Measurements from ENCODE around the gene GRAP. TPM values are rescaled to one million over a fixed set of nuclear protein-coding genes. Genes with fewer than 3 reads are reported as not detected.
"Not testable (repeated sequence)": the region's sequence is repeated elsewhere in the genome, so short reads cannot be mapped to it uniquely, and the experiment has no call there.

Gene GRAP
- total RNA-seq, 1 experiment from 2014 or later, result 5.2 TPM

DNA sequence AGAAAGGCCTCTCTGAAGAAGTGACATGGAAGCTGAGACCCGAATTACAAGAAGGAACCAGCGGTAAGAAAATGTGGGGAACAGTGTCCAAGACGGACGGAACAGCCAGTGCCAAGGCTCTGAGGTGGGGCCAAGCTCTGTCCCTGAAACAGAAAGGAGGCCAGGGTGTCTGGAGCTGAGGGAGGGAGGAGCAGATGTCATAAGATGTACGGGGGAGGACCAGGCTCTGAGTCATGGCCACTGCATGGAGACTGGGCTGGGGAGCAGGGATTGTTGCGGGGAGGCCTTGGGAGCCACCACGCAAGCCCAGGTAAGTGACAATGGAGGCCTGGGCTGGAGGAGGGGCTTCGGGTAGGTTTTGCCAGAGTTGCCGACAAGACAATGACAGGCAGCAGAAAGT, 2.1 kb downstream of the GRAP start:
- in situ Hi-C loops (cut with HindIII; ENCODE audit: low sequenced_read_pairs); DNase-seq (ENCODE audit: low spot score): not testable (repeated sequence)

DNA sequence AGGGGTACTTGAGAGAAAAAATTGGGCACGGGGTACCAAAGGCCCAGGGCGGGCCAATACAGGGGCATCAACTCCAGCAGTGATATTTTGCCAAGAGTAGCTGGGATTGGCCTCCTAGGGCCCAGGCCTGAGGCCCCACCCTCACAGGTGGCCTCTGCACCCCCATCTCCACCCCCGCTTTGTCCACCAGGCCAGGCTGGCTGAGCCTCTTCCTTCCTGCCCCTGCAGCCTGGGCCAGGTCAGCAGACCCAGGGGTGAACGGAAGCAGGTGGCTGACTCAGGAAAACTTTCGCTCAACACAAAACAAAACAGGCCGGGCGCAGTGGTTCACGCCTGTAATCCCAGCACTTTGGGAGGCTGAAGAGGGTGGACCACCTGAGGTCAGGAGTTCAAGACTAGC, 3.7 kb downstream of the GRAP start:
- DNase-seq (ENCODE audit: low spot score); in situ Hi-C loops (cut with HindIII; ENCODE audit: low sequenced_read_pairs): not testable (repeated sequence)

DNA sequence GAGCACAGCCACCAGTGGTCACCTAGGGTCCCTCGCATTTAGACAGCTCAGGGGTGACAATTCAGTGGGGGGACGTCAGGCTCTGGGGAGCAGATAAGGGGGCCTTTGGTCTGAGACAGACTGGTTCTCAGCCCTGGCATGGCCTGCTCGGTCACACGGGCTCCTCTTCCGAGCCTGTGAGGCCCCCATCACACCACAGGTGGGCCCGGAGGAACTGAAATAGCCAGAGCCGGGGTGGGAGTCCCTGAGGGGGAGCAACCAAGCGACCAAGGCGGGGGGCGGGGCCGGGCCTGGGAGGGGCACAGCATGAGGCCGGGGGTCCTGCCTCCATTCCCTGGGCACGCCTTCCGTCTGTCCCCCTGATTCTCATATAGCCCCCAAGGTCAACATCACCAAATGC, 4.4 kb downstream of the GRAP start:
- in situ Hi-C loops (cut with HindIII; ENCODE audit: low sequenced_read_pairs); DNase-seq (ENCODE audit: low spot score): not testable (repeated sequence)

DNA sequence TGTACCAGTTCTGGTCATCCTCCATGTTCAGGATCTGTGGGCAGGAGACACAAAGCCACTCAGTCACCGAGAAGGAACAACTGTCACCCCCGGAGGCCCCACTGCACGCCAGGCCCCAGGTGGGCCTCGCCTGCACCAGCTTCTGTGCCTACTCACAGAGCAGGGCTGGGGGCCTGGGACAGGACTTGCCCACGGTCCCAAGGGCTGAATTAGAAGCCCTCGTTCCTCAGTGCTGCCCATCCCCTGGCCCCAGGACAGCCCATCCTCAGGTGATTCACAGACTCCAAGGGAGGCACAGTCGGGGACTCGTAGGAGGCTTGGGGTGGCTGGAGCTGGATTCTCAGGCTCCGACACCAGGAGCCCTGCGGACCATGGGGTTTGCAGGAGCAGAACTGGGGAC, 4.9 kb downstream of the GRAP start:
- in situ Hi-C loops (cut with HindIII; ENCODE audit: low sequenced_read_pairs), result not testable (repeated sequence)

DNA sequence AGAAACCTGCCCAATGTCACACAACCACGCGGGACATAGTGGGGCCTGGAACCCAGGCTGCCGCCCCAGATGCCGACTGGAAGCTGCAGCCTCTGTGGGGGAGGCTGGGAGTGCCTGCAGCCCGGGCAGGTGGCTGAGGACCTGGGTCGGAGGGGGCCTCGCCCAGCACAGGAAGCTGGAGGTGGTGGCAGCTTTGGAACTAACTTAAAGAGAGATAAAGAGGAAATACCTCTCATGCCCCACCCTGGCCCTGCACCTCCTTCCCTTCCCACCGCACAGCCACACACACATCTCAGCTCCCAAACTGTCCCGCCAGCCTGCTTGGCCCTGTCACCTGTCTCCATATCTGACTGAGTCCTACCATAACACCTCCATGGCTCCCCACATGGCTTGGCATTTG, 6.4 kb downstream of the GRAP start:
- DNase-seq (ENCODE audit: low spot score); in situ Hi-C loops (cut with HindIII; ENCODE audit: low sequenced_read_pairs): not testable (repeated sequence)

More for the DNA sequence above, 4.9 kb downstream of the GRAP start:
- DNase-seq (ENCODE audit: low spot score), result not testable (repeated sequence)

DNA sequence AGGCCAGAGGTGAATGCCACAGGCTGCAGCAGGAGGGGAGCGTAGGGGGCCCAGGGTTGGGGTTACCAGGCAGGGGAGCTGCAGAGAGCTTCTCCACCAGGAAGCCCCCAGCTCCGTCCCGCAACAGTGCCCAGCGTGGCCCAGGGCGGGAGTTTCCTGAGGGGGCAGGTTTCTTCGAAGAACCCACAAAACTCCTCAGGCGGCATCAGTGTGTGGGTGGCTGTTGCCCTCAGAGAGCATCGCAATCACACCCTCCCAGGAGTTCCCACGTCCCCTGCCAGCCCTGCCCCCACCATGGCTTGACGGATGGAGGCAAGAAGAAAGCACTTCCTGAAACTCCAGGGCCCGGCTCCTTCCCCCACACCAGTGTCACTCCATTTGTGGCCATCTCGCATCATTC, 8.0 kb downstream of the GRAP start:
- in situ Hi-C loops (cut with HindIII; ENCODE audit: low sequenced_read_pairs); DNase-seq (ENCODE audit: low spot score): not testable (repeated sequence)

DNA sequence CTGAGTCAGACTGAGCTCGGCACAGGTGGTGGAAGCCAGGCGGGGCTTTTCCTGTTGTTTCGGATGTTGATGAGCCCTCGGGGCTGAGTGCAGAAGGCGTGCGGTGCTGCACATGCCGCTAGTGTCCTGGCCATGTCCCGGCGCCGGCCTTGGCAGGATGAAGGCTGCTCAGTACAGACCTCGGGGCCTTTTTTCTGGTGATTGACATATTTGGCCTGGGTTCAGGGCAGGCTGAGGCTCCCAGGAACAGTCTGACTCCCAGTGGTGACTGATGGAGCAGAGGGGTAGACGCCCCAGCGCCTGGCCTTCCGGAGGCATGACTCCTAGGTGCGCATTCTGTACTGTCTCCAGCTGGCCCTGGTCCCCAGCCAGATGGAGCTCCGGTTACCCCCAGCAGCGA, 8.8 kb downstream of the GRAP start:
- in situ Hi-C loops (cut with HindIII; ENCODE audit: low sequenced_read_pairs); DNase-seq (ENCODE audit: low spot score): not testable (repeated sequence)

DNA sequence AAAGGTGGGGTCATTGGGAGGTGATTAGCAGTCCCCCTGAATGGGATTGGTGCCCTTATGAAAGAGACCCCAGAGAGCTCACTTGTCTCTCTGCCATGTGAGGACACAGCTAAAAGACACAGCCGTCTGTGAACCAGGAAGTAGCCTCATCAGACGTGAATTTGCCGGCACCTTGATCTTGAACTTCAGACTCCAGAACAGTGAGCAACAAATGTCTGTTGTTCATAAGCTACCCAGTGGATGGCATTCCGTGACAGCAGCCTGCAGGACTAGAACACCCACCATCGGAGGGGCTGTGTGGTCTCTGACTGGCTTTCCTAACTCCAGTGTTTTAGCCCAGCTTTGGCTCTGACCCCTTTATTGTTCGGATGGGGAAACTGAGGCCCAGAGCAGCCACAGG, 9.2 kb downstream of the GRAP start:
- DNase-seq (ENCODE audit: low spot score); in situ Hi-C loops (cut with HindIII; ENCODE audit: low sequenced_read_pairs): not testable (repeated sequence)

DNA sequence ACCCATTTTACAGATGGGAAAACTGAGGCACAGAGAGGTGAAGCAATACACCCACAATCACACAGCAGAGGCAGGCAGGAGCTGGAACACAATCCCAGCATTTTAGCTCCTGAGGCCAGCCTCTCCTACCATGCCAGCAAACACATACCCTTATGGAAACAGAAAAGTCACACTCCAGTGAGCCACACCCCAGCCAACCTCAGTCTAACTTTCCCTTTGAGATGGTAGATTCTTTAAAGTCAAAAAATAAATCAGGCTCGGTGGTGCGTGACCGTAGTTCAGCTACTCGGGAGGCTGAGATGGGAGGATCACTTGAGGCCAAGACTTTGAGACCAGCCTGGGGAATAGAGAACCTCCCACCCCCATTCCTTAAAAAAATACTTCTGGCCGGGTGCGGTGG, 10.6 kb downstream of the GRAP start:
- in situ Hi-C loops (cut with HindIII; ENCODE audit: low sequenced_read_pairs); DNase-seq (ENCODE audit: low spot score): not testable (repeated sequence)

DNA sequence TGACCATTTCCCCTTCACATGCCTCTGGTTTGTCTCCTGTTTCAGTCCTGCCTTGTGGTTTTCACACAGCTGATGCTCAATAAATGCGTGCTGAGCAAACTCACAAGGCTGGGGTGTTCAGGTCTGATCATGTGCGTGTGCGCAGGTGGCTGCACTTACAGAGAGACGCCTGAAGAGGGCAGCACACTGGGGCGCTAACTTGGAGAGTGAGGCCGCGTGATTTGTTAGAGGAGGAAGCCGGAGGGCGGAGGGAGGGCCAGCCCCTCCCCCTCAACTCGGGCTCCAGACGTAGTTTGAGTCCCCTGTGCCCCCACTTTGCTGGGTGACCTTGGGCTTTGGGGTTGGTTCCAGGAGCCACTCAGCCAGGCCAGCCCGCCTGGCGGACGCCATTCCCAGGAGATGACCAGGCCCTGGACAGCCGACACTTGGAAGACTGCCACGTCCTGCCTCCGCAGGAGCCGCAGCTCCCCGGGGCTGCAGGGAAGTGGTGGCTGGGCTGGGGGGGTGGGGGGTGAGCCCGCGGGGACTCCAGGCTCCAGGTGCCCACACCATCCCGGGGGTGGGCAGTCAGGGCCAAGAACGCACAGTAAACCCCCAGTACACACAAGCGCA, 14.3 kb downstream of the GRAP start:
- DNase-seq (ENCODE audit: low spot score); in situ Hi-C loops (cut with HindIII; ENCODE audit: low sequenced_read_pairs): not testable (repeated sequence)

DNA sequence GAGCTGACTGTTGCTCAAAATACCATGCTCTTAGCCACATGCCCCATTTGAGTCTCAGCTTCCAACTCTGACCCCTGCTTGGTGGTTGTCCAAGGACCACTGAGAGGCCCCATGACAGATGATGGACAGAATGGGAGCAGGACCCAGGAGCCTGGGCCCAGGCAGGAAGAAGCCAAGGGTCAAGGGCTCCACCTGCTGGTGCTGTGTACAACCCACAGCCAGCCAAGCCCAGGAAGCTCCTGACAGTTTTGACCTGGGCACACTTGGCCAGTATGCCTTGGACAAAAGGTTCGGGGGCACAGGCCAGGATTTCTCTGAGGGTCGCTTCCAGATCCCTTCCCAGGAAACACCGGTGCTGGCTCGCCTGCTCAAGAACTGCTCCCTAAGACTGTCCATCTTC, 15.0 kb downstream of the GRAP start:
- DNase-seq (ENCODE audit: low spot score); in situ Hi-C loops (cut with HindIII; ENCODE audit: low sequenced_read_pairs): not testable (repeated sequence)

DNA sequence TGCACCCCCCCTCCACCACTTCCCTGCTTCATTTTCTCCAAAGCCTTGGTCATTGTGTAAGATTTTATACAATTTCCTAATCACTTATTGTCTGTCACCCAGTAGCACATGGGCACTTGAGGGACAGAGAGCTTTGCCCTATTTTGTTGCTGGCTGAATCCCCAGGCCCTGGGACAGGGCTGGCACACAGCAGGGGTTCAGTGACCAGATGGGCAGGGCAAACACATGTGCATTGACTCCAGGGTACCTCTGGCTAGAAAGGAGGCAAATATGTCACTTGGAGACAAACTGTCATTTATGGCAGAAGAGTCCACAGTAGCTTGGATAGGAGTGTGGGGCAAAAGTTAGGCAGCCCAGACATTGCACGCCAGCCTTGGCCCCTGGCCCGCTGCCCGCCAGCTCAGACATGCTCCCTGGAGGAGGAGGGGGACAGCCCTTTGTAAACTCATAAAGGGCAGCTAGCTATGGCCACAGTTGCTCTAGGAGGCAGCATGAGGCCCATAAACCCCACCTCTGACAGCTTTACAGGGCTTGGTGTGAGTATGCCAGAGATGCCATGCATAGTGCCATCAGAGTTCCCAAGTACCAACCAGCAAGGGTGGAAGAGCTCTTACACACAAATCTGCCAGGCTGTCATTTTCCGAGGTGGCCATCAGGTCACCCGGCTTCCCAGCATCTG, 15.8 kb downstream of the GRAP start:
- DNase-seq (ENCODE audit: low spot score); in situ Hi-C loops (cut with HindIII; ENCODE audit: low sequenced_read_pairs): not testable (repeated sequence)

DNA sequence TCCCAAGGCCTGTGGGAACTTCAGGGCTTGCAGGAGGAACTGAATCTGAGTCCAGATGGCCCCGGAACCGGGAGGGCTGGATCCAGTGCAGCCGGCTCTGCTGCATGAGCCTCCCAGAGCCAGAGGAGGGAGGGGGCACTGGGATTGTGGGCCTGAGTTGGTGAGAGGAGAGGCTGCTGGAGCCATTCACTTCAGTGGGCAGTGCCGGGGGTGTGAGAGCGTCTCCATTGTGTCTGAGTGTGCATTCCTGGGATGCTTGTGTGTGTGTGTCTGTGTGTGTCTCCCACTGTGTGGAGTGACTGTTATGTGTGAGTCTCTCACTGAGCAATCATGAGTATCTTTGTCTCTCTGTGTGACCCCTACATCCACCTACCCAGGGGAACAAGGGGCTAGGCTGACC, 17.0 kb downstream of the GRAP start:
- in situ Hi-C loops (cut with HindIII; ENCODE audit: low sequenced_read_pairs); DNase-seq (ENCODE audit: low spot score): not testable (repeated sequence)

DNA sequence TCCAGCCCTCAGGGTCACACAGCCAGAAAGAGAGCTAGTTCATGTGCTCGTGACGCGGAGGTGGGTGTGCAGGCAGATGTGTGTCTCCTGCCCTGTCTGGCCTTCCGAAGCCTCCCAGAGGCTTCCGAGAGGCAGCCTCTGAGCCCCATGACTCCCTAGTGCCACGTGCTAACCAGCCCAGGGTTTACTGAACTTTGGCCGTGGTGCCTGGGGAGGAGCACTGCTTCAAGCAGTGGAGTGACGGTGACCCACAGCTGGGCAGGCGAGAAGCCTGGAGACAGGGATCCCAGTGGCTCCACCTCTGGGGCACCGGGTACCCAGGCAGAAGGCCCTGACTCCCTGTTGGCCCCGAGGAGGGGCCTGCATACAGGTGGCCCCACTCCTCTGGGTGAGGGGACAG, 18.1 kb downstream of the GRAP start:
- in situ Hi-C loops (cut with HindIII; ENCODE audit: low sequenced_read_pairs); DNase-seq (ENCODE audit: low spot score): not testable (repeated sequence)

DNA sequence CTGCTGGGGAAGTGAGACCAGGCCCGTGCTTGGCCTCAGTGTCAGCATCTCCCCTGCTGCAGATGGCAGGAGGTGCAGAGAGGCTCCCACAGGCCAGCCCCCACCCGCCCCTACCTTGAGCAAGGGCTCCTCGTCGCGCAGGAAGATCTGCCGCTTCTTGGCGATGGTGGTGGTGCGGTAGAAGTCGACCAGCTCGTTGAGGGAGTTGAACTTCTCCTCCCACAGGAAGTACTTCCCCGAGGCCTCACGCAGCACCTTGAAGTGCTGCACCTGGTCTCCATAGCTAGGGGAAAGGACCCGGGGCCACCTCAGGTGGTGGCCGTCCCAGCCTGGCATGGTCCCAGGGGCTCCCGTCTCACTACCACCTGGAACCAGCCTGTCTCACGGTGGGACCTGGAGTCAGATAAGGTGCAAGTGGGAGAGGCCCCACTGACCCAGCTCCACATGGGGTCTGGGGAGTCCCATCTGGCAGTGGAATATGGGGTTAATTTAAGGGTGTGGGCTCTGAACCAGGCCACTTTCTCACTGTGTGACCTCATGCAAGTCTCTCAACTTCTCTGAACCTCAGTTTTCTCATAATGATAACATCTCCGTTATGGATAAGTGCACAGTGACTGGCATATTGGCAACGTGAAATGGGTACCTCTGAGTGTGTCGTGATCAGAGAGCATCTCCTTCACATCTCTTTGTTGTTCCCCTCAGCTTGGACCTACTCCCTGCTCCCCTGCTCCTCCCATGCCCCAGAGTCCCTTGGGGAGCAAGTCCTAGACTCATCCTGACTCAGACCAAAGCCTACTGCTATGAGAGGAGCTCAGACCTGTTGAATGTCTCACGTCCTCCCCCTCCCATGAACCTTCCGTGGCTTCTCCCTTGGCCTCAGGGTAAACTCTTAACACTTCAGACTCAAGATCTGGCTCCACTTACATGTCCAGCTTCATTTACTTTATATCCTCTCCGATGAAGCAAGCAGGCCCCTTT, 22.4 kb downstream of the GRAP start:
- in situ Hi-C loops (cut with HindIII; ENCODE audit: low sequenced_read_pairs), result no loop called here
- DNase-seq (ENCODE audit: low spot score), result no peak

DNA sequence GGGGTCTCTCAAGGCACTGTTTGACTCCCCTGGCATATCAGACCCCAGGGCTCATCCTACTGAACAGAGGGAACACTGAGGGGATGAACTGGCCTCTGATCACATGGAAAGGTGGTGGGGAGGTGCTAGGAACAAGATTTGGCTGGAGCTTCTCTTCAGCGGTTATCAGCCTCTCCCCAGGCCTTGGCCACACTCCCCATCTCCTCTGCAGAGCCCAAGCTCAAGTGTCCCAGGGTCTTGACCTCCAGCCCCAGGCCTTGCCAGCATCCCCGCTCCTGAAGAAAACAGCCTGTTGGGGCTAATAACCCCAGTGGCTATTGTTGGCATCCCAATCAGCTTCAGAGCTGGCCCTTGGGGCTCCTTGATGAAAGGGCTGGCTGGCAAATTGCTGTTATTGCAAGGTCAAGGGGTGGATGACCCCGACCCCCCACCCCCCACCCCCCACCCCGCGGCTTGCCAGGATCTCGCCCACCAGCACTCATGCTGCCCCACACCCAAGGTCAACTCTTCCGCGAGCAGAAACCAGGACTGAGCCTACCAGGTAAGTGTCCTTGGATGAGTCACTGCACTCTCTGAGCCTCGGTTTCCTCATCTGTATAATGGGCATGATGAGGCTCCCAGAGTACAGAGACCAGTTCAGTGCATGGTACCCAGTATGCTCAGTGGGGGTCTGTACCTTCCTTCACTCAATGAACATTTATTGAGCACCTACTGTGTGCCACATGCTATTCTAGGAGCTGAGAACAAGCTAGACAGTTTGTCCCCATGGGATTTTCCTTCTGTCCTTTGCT, 23.4 kb downstream of the GRAP start:
- in situ Hi-C loops (cut with HindIII; ENCODE audit: low sequenced_read_pairs), result no loop called here
- DNase-seq (ENCODE audit: low spot score), result no peak

DNA sequence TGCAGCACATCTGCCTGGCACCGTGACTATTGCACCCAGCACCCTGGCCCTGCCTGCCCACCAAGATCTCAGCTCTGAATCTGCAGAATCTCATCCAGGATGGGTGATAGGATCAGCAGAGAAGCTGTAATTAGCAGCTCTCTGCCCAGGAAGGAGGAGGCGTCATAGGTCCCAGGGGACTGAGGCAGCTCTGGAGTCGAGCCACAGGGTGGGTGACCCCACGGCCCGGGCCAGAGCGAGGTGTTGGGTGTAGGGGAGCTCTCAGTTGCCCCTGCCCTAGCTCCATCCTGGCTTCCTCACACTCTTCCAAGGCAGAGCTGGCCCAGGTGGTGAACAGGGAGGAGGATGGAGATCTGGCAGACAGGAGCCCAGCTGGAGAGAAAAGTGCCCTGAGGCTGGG, 24.0 kb downstream of the GRAP start:
- in situ Hi-C loops (cut with HindIII; ENCODE audit: low sequenced_read_pairs), result no loop called here

DNA sequence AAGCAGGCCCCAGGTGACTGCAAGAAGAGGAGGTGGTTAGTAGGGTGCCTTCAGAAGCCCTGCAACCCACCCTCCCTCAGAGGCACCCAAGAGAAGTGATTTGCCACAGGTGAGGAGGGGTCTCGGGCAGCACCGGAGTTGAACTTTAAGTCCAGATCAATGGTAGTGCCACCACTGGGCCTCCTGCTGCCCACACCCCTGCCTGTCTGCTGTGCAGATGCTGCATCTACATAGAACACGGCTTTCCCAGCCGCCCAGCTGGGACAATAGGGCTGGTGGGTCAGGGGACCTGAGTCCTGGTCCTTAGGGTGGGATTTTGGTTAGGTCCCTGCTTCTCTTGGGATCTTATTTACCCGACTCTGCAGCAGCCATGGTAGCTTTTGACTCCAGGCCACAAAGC, 24.6 kb downstream of the GRAP start:
- in situ Hi-C loops (cut with HindIII; ENCODE audit: low sequenced_read_pairs), result no loop called here
- DNase-seq (ENCODE audit: low spot score), result no peak

More for the DNA sequence above, 24.0 kb downstream of the GRAP start:
- DNase-seq (ENCODE audit: low spot score), result no peak

DNA sequence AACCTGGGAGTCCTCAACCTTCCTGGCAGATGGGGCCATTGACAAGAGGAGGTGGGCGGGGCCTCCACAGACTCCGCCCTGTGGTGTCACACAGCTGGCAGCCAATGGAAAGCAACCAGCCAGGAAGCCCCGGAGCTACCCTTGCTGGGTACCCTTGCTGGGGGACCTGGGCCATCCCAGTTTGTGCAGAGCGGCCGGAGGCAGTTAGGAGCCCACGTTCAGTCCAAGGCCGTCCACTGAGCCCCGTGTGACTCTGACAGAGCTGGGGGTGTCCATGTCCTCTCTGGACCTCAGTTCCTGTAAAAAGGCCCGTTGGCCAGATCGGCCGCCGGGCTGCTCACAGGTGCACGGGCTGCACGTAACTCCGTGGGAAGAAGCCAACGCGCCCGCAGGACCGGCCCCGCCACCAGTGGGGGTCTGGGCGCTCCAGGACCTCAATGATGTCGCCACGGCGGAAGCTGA, 25.1 kb downstream of the GRAP start:
- in situ Hi-C loops (cut with HindIII; ENCODE audit: low sequenced_read_pairs), result no loop called here
- DNase-seq (ENCODE audit: low spot score), result no peak

Measured in G401 (cell line).